Hepatocyte (in vitro differentiated cells): ENCODE data around the gene ELOVL5.

Experiments used
- CTCF ChIP-seq: fragments of 200-600 bp; sonication (generic); IDR thresholded peaks from 2 replicates; pipeline ENCODE4 v1.5.1; 2016; ENCODE audit warnings: antibody characterized with exemption, mild to moderate bottlenecking; ENCODE audit not compliant: poor library complexity
- EZH2 ChIP-seq: fragments of 200-600 bp; sonication (generic); IDR thresholded peaks from 2 replicates; pipeline ENCODE4 v1.6.1; 2016; ENCODE audit warnings: antibody characterized with exemption, mild to moderate bottlenecking, borderline replicate concordance
- EZH2phosphoT487 ChIP-seq: fragments of 200-600 bp; sonication (generic); IDR thresholded peaks from one replicate; pipeline ENCODE4 v1.6.1; 2018; ENCODE audit warnings: antibody characterized with exemption, mild to moderate bottlenecking, low read depth, moderate library complexity; ENCODE audit not compliant: unreplicated experiment, severe bottlenecking

DNA sequence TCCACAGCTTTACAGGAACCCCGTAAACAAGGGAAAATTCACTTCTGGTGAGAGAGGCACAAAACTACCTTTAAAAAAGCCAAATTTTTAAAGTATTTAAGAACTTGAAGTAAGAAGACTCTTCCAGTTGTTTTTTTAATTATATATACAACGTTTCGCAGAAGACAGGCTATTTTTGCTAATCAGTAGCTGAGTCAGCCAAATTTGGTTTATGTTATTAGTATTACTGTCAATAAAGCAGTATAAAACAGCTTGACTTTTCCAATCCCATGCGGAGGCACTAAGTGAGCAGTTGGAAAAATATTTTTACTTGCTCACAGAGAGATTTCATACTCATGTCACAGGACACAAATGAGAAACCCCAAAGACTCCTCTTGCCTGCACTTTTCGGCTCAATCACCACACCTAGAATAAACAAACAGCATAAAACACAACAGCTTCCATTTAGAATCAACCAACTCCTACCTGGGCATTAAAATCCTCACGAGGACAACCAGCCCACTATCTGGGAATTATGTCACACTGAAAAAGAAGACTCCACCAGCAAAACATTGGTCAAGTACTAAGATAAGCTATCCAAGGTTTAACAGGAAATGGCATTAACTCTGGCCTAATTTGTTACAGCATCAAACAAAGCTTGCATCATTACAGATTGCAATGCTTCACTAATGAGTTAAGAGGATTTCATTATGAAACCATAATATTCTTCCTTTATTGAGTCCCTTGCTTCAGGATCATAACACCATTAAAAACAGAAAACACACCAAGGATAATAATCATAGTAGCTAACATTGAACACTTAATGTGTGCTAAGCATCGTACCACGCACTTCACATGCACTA is 26.3 kb downstream of the ELOVL5 start:
- no peak for TF ChIP-seq CTCF
- no peak for TF ChIP-seq EZH2phosphoT487
- no peak for TF ChIP-seq EZH2
